A549 (cell line): Measurements from ENCODE around the gene TTC7B. TPM values are rescaled to one million over a fixed set of nuclear protein-coding genes. Genes with fewer than 3 reads are reported as not detected.

Source experiments
- ATAC-seq, 2 experiments: fragments of 200-7000 bp in 1 of 2; fragments of >200 bp in 1 of 2; cut with Nextera tagmentation in 1 of 2; cut with Tn5 transposase in 1 of 2; 3 replicates each; pipeline versions ENCODE4 v1.8.0 to v1.9.1; 2018 to 2020; ENCODE audit warnings: mild to moderate bottlenecking in 1 of 2, moderate library complexity in 1 of 2
- CTCF ChIA-PET: fragments of 300-600 bp; sonication (Branson Sonifier 250); formaldehyde crosslinking; extraction: SDS; loops from one replicate; lab custom pipeline; 2021; ENCODE audit warnings: antibody characterized with exemption, inconsistent platforms; lab: Yijun Ruan, JAX
- POLR2A ChIA-PET: fragments of 350-600 bp; formaldehyde crosslinking; extraction: SDS; loops from one replicate; lab custom pipeline; 2021; ENCODE audit warnings: antibody characterized with exemption, inconsistent platforms; lab: Yijun Ruan, JAX
- DNase-seq, 2 experiments: peaks; one replicate each; pipeline versions ENCODE4 v3.0.0 to v3.0.0-alpha.2; 2011 to 2016; ENCODE audit warnings: low read depth in 1 of 2, low spot score in 1 of 2
- FAIRE-seq: peaks from 2 replicates; lab custom pipeline; 2011; peaks lifted over from hg19 to GRCh38; lab: Jason Lieb, UNC
- H3K27ac ChIP-seq, 2 experiments: fragments of >200 bp; sonication (Bioruptor Twin); formaldehyde crosslinking; 3 replicates each; pipeline ENCODE4 v1.5.1; 2016 to 2017
- H3K4me1 ChIP-seq: fragments of >200 bp; sonication (Bioruptor Twin); formaldehyde crosslinking; 3 replicates; pipeline ENCODE4 v1.6.1; 2016
- H3K4me2 ChIP-seq: fragments of >200 bp; sonication (Bioruptor Twin); formaldehyde crosslinking; 3 replicates; pipeline ENCODE4 v1.6.1; 2016
- H3K4me3 ChIP-seq: fragments of >200 bp; sonication (Bioruptor Twin); formaldehyde crosslinking; 3 replicates; pipeline ENCODE4 v1.5.1; 2016
- H3K9me3 ChIP-seq: fragments of >200 bp; sonication (Bioruptor Twin); formaldehyde crosslinking; 3 replicates; pipeline ENCODE4 v1.6.1; 2016
- BCL3 ChIP-seq: fragments of >200 bp; sonication (Bioruptor Twin); formaldehyde crosslinking; IDR thresholded peaks from 3 replicates; pipeline ENCODE4 v1.6.1; 2016
- CBX8 ChIP-seq: fragments of 200-600 bp; sonication (generic); IDR thresholded peaks from 2 replicates; pipeline ENCODE4 v1.6.1; 2016
- CEBPB ChIP-seq, 2 experiments: fragments of >200 bp in 1 of 2; sonication (Bioruptor Twin) in 1 of 2; formaldehyde crosslinking in 1 of 2; IDR thresholded peaks; 2 replicates each; pipeline ENCODE4 v1.6.1; 2012 to 2016
- CHD2 ChIP-seq: fragments of 150-350 bp; IDR thresholded peaks from 2 replicates; pipeline ENCODE4 v1.6.1; 2014; ENCODE audit warnings: low read length; ENCODE audit not compliant: partially characterized antibody
- CHD4 ChIP-seq: fragments of 200-600 bp; sonication (generic); IDR thresholded peaks from 2 replicates; pipeline ENCODE4 v1.6.1; 2016; ENCODE audit warnings: antibody characterized with exemption, mild to moderate bottlenecking, borderline replicate concordance
- ELK1 ChIP-seq: fragments of 150-350 bp; IDR thresholded peaks from 2 replicates; pipeline ENCODE4 v1.6.1; 2014; ENCODE audit warnings: low read depth, mild to moderate bottlenecking, low read length
- ESRRA ChIP-seq: fragments of 150-350 bp; IDR thresholded peaks from 2 replicates; pipeline ENCODE4 v1.6.1; 2014; ENCODE audit warnings: mild to moderate bottlenecking, low read length, borderline replicate concordance
- FOXS1 ChIP-seq: fragments of 250-450 bp; sonication (Bioruptor Pico); IDR thresholded peaks from 2 replicates; pipeline ENCODE4 v1.5.0; 2020; ENCODE audit warnings: mild to moderate bottlenecking, moderate library complexity
- HDAC2 ChIP-seq: fragments of 200-600 bp; sonication (generic); IDR thresholded peaks from 2 replicates; pipeline ENCODE4 v1.6.1; 2016
- HMGXB4 ChIP-seq: fragments of 250-450 bp; sonication (Bioruptor Pico); IDR thresholded peaks from 2 replicates; pipeline ENCODE4 v1.5.0; 2021; ENCODE audit warnings: mild to moderate bottlenecking, moderate library complexity, borderline replicate concordance
- HOXA7 ChIP-seq: fragments of 250-450 bp; sonication (Bioruptor Pico); IDR thresholded peaks from 2 replicates; pipeline ENCODE4 v1.5.0; 2020; ENCODE audit warnings: mild to moderate bottlenecking, moderate library complexity
- HOXB13 ChIP-seq: fragments of 250-450 bp; sonication (Bioruptor Pico); IDR thresholded peaks from 2 replicates; pipeline ENCODE4 v1.5.0; 2020; ENCODE audit warnings: low read depth, mild to moderate bottlenecking, moderate library complexity
- JUN ChIP-seq, 2 experiments: fragments of >200 bp; sonication (Bioruptor Twin); formaldehyde crosslinking; IDR thresholded peaks; 2 replicates in 1 of 2; 3 replicates in 1 of 2; pipeline ENCODE4 v1.6.1; 2016 to 2017
- JUNB ChIP-seq: fragments of >200 bp; sonication (Bioruptor Twin); formaldehyde crosslinking; IDR thresholded peaks from 2 replicates; pipeline ENCODE4 v1.6.1; 2016
- MAX ChIP-seq: IDR thresholded peaks from 2 replicates; pipeline ENCODE4 v1.6.1; 2012
- MYC ChIP-seq: IDR thresholded peaks from 2 replicates; pipeline ENCODE4 v1.6.1; 2012; ENCODE audit warnings: mild to moderate bottlenecking, inconsistent platforms, low read length, improper control_type of control experiment, borderline replicate concordance
- NFE2L2 ChIP-seq: fragments of 150-350 bp; conservative IDR thresholded peaks from 2 replicates; pipeline ENCODE4 v1.6.1; 2014; ENCODE audit warnings: low read length
- NR3C1 ChIP-seq: fragments of >200 bp; sonication (Bioruptor Twin); formaldehyde crosslinking; IDR thresholded peaks from 3 replicates; pipeline ENCODE4 v1.6.1; 2017
- PHF8 ChIP-seq: fragments of 200-600 bp; sonication (generic); IDR thresholded peaks from 2 replicates; pipeline ENCODE4 v1.6.1; 2016; ENCODE audit warnings: low read depth, mild to moderate bottlenecking, antibody characterized with exemption, moderate library complexity, borderline replicate concordance
- POLR2AphosphoS2 ChIP-seq: conservative IDR thresholded peaks from 2 replicates; pipeline ENCODE4 v1.6.1; 2012; ENCODE audit warnings: low read length, improper control_type of control experiment, inconsistent platforms
- RCOR1 ChIP-seq: fragments of 150-350 bp; IDR thresholded peaks from 2 replicates; pipeline ENCODE4 v1.6.1; 2014; ENCODE audit warnings: antibody characterized with exemption, low read length, low read depth
- RFX5 ChIP-seq: fragments of 450-650 bp; IDR thresholded peaks from 2 replicates; pipeline ENCODE4 v1.7.1; 2014; ENCODE audit warnings: antibody characterized with exemption, mild to moderate bottlenecking, moderate library complexity
- SMC3 ChIP-seq: fragments of >200 bp; sonication (Bioruptor Twin); formaldehyde crosslinking; IDR thresholded peaks from 3 replicates; pipeline ENCODE4 v1.6.1; 2018; ENCODE audit warnings: inconsistent platforms
- TP53 ChIP-seq: fragments of 250-450 bp; sonication (Bioruptor Pico); IDR thresholded peaks from 2 replicates; pipeline ENCODE4 v1.5.0; 2021; ENCODE audit warnings: mild to moderate bottlenecking, moderate library complexity
- ZFP36 ChIP-seq: fragments of 450-650 bp; IDR thresholded peaks from 2 replicates; pipeline ENCODE4 v1.6.1; 2014; ENCODE audit warnings: borderline replicate concordance; ENCODE audit not compliant: partially characterized antibody
- ZNF302 ChIP-seq: fragments of 250-450 bp; sonication (Bioruptor Pico); IDR thresholded peaks from 2 replicates; pipeline ENCODE4 v1.9.0; 2021; ENCODE audit warnings: inconsistent platforms, mild to moderate bottlenecking, moderate library complexity
- ZSCAN20 ChIP-seq: fragments of 250-450 bp; sonication (Bioruptor Pico); IDR thresholded peaks from 2 replicates; pipeline ENCODE4 v1.8.0; 2022; ENCODE audit warnings: mild to moderate bottlenecking, moderate library complexity
- WGBS: methylation state at CpG from one replicate; pipeline ENCODE4 v1.1.6; 2017; ENCODE audit errors: missing lambda C conversion rate; 5-methylcytosine and 5-hydroxymethylcytosine counted together
- polyA plus RNA-seq, 4 experiments: library from polyadenylated mRNA; depleted of rRNA in 3 of 4; stranded (reverse); fragments of >200 nt; fragmentation: RNase III in 1 of 4; extraction: RNeasy Plus Mini Kit Qiagen cat#74134 plus additional on column Dnase treatment in 1 of 4; gene quantifications; 2 replicates in 3 of 4; 3 replicates in 1 of 4; pipeline ENCODE4 v1.2.3, GENCODE V29; 2011 to 2017

The TTC7B gene
- polyA plus RNA-seq, 2 of the 4 experiments (the other 2 are of a cell fraction): 16.6 to 28.0 TPM

- no peak for DNase-seq
- POLR2A ChIA-PET: no interaction called here
- Histone ChIP-seq H3K27ac (no peak overlapping the region), H3K4me2 (no peak overlapping the region), H3K4me3 (no peak overlapping the region), H3K9me3 (no peaks in the 10 kb centered on the region), H3K4me1 (no peaks in the 10 kb centered on the region)
- WGBS: 83% methylated on average over 4 of the region's 4 CpGs
- no peak for ATAC-seq
- no peak for FAIRE-seq
- TF ChIP-seq JUNB (no peak), MYC (no peak), RCOR1 (no peak), CEBPB (IDR thresholded peaks at IDR 0.05) (no peak), ZNF302 (CRISPR knock-in tag) (no peak), NR3C1 (no peak), CHD2 (no peak), MAX (no peak), BCL3 (no peak), CBX8 (no peak), POLR2AphosphoS2 (no peak), ZFP36 (no peak), SMC3 (no peak), TP53 (CRISPR knock-in tag) (no peak), HOXB13 (CRISPR knock-in tag) (no peak), HOXA7 (no peak), HDAC2 (no peak)
- TF ChIP-seq, all 56 proteins: peak for 0
- CTCF ChIA-PET: interaction anchor here (0.6 kb wide), 1 partner anchor 23 kb away, joined by 3 read pairs; no protein-coding TSS in a partner anchor
Observed at GRCh38 chr14:90583427-90583826, 232.8 kb downstream of the TTC7B start.

GRCh38 chr14:90582166-90582565 is 234.1 kb downstream of the TTC7B start:
- ChIA-PET POLR2A (no interaction called here), CTCF (no interaction called here)
- ATAC-seq (no peak), DNase-seq (no peak), FAIRE-seq (no peak)
- Histone ChIP-seq H3K4me1 (no peaks in the 10 kb centered on the region), H3K4me3 (no peak overlapping the region), H3K9me3 (no peaks in the 10 kb centered on the region), H3K4me2 (no peak overlapping the region), H3K27ac (no peak overlapping the region)
- no peak for TF ChIP-seq ZSCAN20 (CRISPR knock-in tag)
- TF ChIP-seq TP53 (CRISPR knock-in tag): no peak
- no peak for TF ChIP-seq SMC3
- no peak for TF ChIP-seq PHF8
- TF ChIP-seq NFE2L2: no peak
- no peak for TF ChIP-seq CHD4
- TF ChIP-seq POLR2AphosphoS2: no peak
- no peak for TF ChIP-seq ESRRA
- TF ChIP-seq ELK1: no peak
- no peak for TF ChIP-seq RFX5
- TF ChIP-seq JUN (IDR thresholded peaks at IDR 0.05): no peak
- TF ChIP-seq HMGXB4 (CRISPR knock-in tag): no peak
- no peak for TF ChIP-seq FOXS1 (CRISPR knock-in tag)
- 67% methylated on average over 3 of the region's 3 CpGs for whole genome bisulfite sequencing
